Peyer's patch (tissue), 4 donors: ENCODE results near the gene NME9. TPM values are rescaled to one million over a fixed set of nuclear protein-coding genes. Genes with fewer than 3 reads are reported as not detected.

Source experiments
- DNase-seq, 3 donors: peaks; one replicate each; pipeline ENCODE4 v3.0.0-alpha.2; 2017 to 2019
- H3K27ac ChIP-seq, 4 donors: fragments of 200-600 bp; sonication (generic); one replicate each; pipeline ENCODE4 v1.5.1; 2016 to 2019
- H3K27me3 ChIP-seq, 2 donors: fragments of 200-600 bp; sonication (generic); one replicate each; pipeline ENCODE4 v1.5.1; 2019
- H3K36me3 ChIP-seq, 3 donors: fragments of 200-600 bp; sonication (generic); one replicate each; pipeline ENCODE4 v1.5.1; 2016 to 2019
- H3K4me1 ChIP-seq, 4 donors: fragments of 200-600 bp; sonication (generic); one replicate each; pipeline ENCODE4 v1.5.1; 2016 to 2019
- H3K4me3 ChIP-seq, 4 donors: fragments of 200-600 bp; sonication (generic); 1 replicate in 3 of 4; 2 replicates in 1 of 4; pipeline ENCODE4 v1.5.1; 2016 to 2019; ENCODE audit warnings: mild to moderate bottlenecking in 1 of 4
- H3K9me3 ChIP-seq, 4 donors: fragments of 200-600 bp; sonication (generic); one replicate each; pipeline ENCODE4 v1.5.1; 2016 to 2019; ENCODE audit warnings: mild to moderate bottlenecking in 1 of 4
- POLR2A ChIP-seq, 2 donors: fragments of 450-650 bp; IDR thresholded peaks; one replicate each; pipeline ENCODE4 v1.5.1; 2017; ENCODE audit warnings: antibody characterized with exemption in 2 of 2, mild to moderate bottlenecking in 2 of 2, moderate library complexity in 2 of 2
- total RNA-seq, 4 donors: library from RNA; depleted of rRNA; stranded (reverse); fragments of >200 nt; gene quantifications; one replicate each; pipeline ENCODE4 v1.1.0, GENCODE V29; 2016
- TF ChIP-seq, protein P1 (sequence below), 6 experiments: fragments of 450-650 bp in 4 of 6; fragments of 200-600 bp in 2 of 6; sonication (generic) in 1 of 6; IDR thresholded peaks; one replicate each; pipeline ENCODE4 v1.5.1; 2017 to 2019; ENCODE audit warnings: antibody characterized with exemption in 6 of 6, mild to moderate bottlenecking in 3 of 6, moderate library complexity in 1 of 6

Gene NME9
- total RNA-seq, 4 donors from 2014 or later = not detected

DNA sequence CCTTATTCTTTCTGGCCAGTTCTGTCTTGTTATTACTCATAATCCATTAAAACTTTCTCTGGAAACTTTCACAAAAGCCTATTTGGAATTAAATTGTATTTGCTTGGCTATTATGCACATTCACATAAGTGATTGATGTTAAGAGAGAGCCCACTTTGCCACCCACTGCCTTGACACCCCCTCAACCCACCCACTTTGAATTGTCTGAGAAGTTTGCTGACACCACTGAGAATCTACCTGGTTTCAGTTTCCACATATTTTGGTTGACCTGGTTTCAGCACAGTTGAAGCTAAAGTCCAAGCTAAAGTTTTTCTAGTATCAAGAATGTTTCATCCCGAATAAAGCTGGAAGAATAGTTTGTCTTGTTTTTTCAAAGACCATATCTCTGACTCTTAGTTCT lies 71.7 kb downstream of the NME9 start:
- Histone ChIP-seq H3K4me1 (no peaks in the 10 kb centered on the region), H3K4me3 (no peak overlapping the region), H3K9me3 (no peaks in the 10 kb centered on the region), H3K27ac (no peak overlapping the region), H3K36me3 (peaks cover 0 to 7% (median 0%) of the 10 kb centered on the region in 3 donors), H3K27me3 (no peaks in the 10 kb centered on the region)
- DNase-seq = no peak
- TF ChIP-seq POLR2A (IDR thresholded peaks at IDR 0.05) = no peak
- TF ChIP-seq, protein P1, sequence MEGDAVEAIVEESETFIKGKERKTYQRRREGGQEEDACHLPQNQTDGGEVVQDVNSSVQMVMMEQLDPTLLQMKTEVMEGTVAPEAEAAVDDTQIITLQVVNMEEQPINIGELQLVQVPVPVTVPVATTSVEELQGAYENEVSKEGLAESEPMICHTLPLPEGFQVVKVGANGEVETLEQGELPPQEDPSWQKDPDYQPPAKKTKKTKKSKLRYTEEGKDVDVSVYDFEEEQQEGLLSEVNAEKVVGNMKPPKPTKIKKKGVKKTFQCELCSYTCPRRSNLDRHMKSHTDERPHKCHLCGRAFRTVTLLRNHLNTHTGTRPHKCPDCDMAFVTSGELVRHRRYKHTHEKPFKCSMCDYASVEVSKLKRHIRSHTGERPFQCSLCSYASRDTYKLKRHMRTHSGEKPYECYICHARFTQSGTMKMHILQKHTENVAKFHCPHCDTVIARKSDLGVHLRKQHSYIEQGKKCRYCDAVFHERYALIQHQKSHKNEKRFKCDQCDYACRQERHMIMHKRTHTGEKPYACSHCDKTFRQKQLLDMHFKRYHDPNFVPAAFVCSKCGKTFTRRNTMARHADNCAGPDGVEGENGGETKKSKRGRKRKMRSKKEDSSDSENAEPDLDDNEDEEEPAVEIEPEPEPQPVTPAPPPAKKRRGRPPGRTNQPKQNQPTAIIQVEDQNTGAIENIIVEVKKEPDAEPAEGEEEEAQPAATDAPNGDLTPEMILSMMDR (IDR thresholded peaks at IDR 0.05) = no peak

DNA sequence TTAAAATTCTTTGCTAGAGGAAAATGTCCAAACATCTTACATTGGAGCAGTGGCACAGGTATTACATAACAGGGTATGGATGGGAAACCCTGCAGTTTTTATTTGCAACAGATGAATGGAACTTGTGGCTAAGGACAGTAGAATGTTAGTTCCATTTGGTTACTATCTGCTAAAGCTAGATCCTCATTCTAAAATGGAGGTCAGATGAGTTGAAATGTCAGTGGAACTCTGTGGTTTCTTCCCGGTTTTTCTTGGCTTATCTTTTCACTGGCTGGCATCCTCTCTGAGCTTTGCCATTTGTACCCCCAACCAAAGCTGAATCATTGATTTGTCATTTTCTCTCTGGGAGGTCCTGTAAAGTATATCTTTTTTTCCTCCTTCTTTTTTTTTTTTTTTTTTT lies 73.6 kb downstream of the NME9 start:
- DNase-seq = no peak
- no peaks in the 10 kb centered on the region for H3K4me1 ChIP-seq
- H3K27ac ChIP-seq = no peak overlapping the region
- H3K4me3 ChIP-seq = no peak overlapping the region
- H3K9me3 ChIP-seq = no peaks in the 10 kb centered on the region
- peaks cover 0 to 7% (median 0%) of the 10 kb centered on the region in 3 donors for H3K36me3 ChIP-seq
- H3K27me3 ChIP-seq = no peaks in the 10 kb centered on the region
- TF ChIP-seq POLR2A (IDR thresholded peaks at IDR 0.05) = no peak
- TF ChIP-seq, protein P1 (IDR thresholded peaks at IDR 0.05) = no peak

DNA sequence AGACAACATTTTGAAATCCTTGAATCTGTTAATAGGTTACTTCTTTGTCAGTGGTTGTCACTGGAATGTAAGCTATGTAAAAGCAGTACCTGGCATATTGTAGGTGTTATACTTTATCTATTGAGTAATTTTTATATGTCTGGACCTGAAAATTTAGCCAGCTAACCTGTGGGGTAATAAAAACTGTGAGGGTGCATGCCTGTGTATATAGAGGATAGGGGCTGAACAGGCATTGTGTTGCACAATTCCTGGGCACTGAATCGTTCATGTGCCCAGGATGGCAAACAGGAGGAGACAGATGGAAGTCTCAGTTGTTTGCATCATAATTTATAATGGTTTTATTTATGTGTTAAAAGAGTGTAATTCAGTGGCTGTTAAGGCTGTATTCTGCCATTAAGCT lies 75.4 kb downstream of the NME9 start:
- H3K36me3 ChIP-seq = peaks cover 0 to 4% (median 0%) of the 10 kb centered on the region in 3 donors
- H3K4me3 ChIP-seq = no peak overlapping the region
- no peaks in the 10 kb centered on the region for H3K27me3 ChIP-seq
- H3K4me1 ChIP-seq = no peaks in the 10 kb centered on the region
- no peak for DNase-seq
- H3K9me3 ChIP-seq = no peaks in the 10 kb centered on the region
- H3K27ac ChIP-seq = no peak overlapping the region
- TF ChIP-seq, protein P1 (IDR thresholded peaks at IDR 0.05) = no peak
- TF ChIP-seq POLR2A (IDR thresholded peaks at IDR 0.05) = no peak

DNA sequence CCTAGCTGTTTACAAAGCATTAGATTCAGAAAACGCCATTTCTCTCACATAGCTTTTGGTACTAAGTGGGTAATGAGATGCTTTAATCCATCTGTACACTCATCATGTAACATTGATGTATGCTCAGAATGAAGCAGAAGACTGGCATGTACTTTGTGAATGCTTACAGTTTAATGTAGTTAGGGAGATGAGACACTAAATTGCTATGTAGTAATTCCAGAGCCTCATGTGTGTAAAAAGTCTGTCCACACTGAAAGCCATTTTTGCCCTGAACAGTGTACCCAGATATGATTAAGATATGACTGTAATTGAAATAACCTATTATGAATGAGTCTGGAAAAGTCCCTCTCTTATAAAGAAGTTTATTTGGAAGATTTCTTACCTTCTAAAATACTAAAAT lies 76.0 kb downstream of the NME9 start:
- no peak for TF ChIP-seq POLR2A (IDR thresholded peaks at IDR 0.05)
- no peak for DNase-seq
- Histone ChIP-seq H3K4me3 (no peak overlapping the region), H3K9me3 (no peaks in the 10 kb centered on the region), H3K27ac (no peak overlapping the region), H3K4me1 (no peaks in the 10 kb centered on the region), H3K36me3 (peaks cover 0 to under 1% (median 0%) of the 10 kb centered on the region in 3 donors), H3K27me3 (no peaks in the 10 kb centered on the region)

Other genes with a start within 250 kb of the NME9 start
- 10 to 100 TPM in 1 of 4 donors, 1 to 10 TPM in 3; 2.8 to 40.4 (median 5.5) TPM for gene DZIP1L, start 214.2 kb downstream of the NME9 start, total RNA-seq
- gene A4GNT, start 197.5 kb downstream of the NME9 start, total RNA-seq = not detected
- gene DBR1, start 154.9 kb downstream of the NME9 start, total RNA-seq = 10 to 100 TPM in 1 of 4 donors, 1 to 10 TPM in 3; 6.3 to 24.8 (median 8.6) TPM
- gene ARMC8, start 142.6 kb downstream of the NME9 start, total RNA-seq = 10 to 100 TPM; 35.7 to 77.2 (median 56.3) TPM
- gene MRAS, start 18.7 kb upstream of the NME9 start, total RNA-seq = 1 to 10 TPM; 1.2 to 7.4 (median 3.0) TPM
- gene ESYT3, start 104.8 kb upstream of the NME9 start, total RNA-seq = 1 to 10 TPM in 2 of 4 donors, under 1 TPM in 2; 0.35 to 2.5 (median 1.5) TPM